Upper lobe of left lung (tissue), 6 donors: Measurements from ENCODE around the gene PLVAP. TPM values are rescaled to one million over a fixed set of nuclear protein-coding genes. Genes with fewer than 3 reads are reported as not detected.

Experiments used
- ATAC-seq, 2 donors: fragments of 200-7000 bp; cut with Tn5 transposase; one replicate each; pipeline ENCODE4 v1.9.1; 2022; ENCODE audit warnings: mild to moderate bottlenecking in 2 of 2, moderate library complexity in 2 of 2; ENCODE audit not compliant: low FRiP score in 2 of 2
- DNase-seq, 2 donors: peaks; one replicate each; pipeline ENCODE4 v3.0.0-alpha.2; 2019 to 2020
- H3K27ac ChIP-seq, 4 donors: fragments of 200-600 bp; sonication (generic); one replicate each; pipeline ENCODE4 v1.5.1; 2016 to 2019
- H3K27me3 ChIP-seq, 4 donors: fragments of 200-600 bp; sonication (generic); one replicate each; pipeline ENCODE4 v1.5.1; 2017 to 2019
- H3K36me3 ChIP-seq, 4 donors: fragments of 200-600 bp; sonication (generic); one replicate each; pipeline ENCODE4 v1.5.1; 2016 to 2019
- H3K4me1 ChIP-seq, 4 donors: fragments of 200-600 bp; sonication (generic); one replicate each; pipeline ENCODE4 v1.5.1; 2018 to 2019
- H3K4me3 ChIP-seq, 4 donors: fragments of 200-600 bp; sonication (generic); one replicate each; pipeline ENCODE4 v1.5.1; 2017 to 2019; ENCODE audit warnings: mild to moderate bottlenecking in 2 of 4, moderate library complexity in 1 of 4
- H3K9me3 ChIP-seq, 4 donors: fragments of 200-600 bp; sonication (generic); one replicate each; pipeline ENCODE4 v1.5.1; 2018 to 2019
- EP300 ChIP-seq, 4 donors: sonication (generic); formaldehyde crosslinking; IDR thresholded peaks; one replicate each; pipeline ENCODE4 v1.5.1; 2017; ENCODE audit warnings: antibody characterized with exemption in 4 of 4, control low read depth in 2 of 4
- POLR2A ChIP-seq, 4 donors: fragments of 450-650 bp; IDR thresholded peaks; one replicate each; pipeline ENCODE4 v1.5.1; 2016 to 2017; ENCODE audit warnings: antibody characterized with exemption in 4 of 4, mild to moderate bottlenecking in 2 of 4
- POLR2AphosphoS5 ChIP-seq, 2 donors: sonication (generic); formaldehyde crosslinking; IDR thresholded peaks; one replicate each; pipeline ENCODE4 v1.5.1; 2017; ENCODE audit warnings: antibody characterized with exemption in 2 of 2
- WGBS, 2 donors: methylation state at CpG; one replicate each; pipeline ENCODE4 v1.1.5; 2017 to 2018; 5-methylcytosine and 5-hydroxymethylcytosine counted together
- total RNA-seq, 6 donors: library from RNA; depleted of rRNA in 4 of 6; stranded (reverse); fragments of >200 nt in 4 of 6; gene quantifications; one replicate each; pipeline versions ENCODE4 v1.1.0 to v1.2.1, GENCODE V29; 2016 to 2021
- TF ChIP-seq, protein P1 (sequence below), 6 experiments: fragments of 450-650 bp in 4 of 6; fragments of 200-600 bp in 2 of 6; sonication (generic) in 2 of 6; IDR thresholded peaks; one replicate each; pipeline ENCODE4 v1.5.1; 2016 to 2019; ENCODE audit warnings: antibody characterized with exemption in 6 of 6
- donor health status: DM: no; HTN: no; CAD: no; lungs with moderate emphysema.
- donor health status: DM: no; HTN: yes; CAD: no; lungs with severe emphysema.

PLVAP gene
- total RNA-seq, 6 donors from 2014 or later: 1.0 to 103 (median 6.9) TPM

DNA sequence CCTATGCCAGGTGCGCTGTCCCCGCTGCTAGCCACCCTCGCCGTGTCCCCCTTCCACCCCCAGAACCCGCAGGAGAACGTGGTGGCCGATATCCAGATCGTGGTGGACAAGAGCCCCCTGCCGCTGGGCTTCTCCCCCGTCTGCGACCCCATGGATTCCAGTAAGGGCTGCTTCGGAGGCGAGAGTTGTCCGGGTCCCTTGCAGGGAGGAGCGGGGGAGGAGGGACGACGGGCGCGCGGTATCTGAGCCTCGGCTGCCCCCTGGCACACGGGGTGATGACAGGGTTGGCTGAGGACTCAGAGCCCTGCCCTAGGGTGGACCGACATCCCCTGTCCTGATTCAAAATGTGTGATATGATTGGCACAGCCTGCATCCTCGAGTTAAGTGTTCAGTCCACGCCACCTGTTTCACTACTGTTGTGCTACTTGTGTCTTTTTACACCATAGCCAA, 43.4 kb upstream of the PLVAP start:
- Histone ChIP-seq H3K27me3 (no peaks in the 10 kb centered on the region), H3K9me3 (no peaks in the 10 kb centered on the region), H3K4me1 (peaks cover 5 to 25% (median 11%) of the 10 kb centered on the region in 4 donors), H3K27ac (peak overlapping the region; percentile 68 to 93 (median 78)), H3K4me3 (peak overlapping the region; percentile 83 to 93 (median 90)), H3K36me3 (peaks cover 0 to 13% (median 8%) of the 10 kb centered on the region in 4 donors)
- TF ChIP-seq POLR2AphosphoS5 (IDR thresholded peaks at IDR 0.05): peak in 1 of 2 donors; percentile 29
- TF ChIP-seq EP300 (IDR thresholded peaks at IDR 0.05): no peak
- TF ChIP-seq, protein P1, sequence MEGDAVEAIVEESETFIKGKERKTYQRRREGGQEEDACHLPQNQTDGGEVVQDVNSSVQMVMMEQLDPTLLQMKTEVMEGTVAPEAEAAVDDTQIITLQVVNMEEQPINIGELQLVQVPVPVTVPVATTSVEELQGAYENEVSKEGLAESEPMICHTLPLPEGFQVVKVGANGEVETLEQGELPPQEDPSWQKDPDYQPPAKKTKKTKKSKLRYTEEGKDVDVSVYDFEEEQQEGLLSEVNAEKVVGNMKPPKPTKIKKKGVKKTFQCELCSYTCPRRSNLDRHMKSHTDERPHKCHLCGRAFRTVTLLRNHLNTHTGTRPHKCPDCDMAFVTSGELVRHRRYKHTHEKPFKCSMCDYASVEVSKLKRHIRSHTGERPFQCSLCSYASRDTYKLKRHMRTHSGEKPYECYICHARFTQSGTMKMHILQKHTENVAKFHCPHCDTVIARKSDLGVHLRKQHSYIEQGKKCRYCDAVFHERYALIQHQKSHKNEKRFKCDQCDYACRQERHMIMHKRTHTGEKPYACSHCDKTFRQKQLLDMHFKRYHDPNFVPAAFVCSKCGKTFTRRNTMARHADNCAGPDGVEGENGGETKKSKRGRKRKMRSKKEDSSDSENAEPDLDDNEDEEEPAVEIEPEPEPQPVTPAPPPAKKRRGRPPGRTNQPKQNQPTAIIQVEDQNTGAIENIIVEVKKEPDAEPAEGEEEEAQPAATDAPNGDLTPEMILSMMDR (IDR thresholded peaks at IDR 0.05): peak in 3 of 6 experiments; percentile 10 to 47 (median 30)
- TF ChIP-seq POLR2A (IDR thresholded peaks at IDR 0.05): no peak
- 8 to 45% methylated on average over 2 to 12 of the region's 25 CpGs for WGBS, 2 donors
- peak; percentile 37 to 54 for ATAC-seq
- DNase-seq: peak; percentile 44 to 82

DNA sequence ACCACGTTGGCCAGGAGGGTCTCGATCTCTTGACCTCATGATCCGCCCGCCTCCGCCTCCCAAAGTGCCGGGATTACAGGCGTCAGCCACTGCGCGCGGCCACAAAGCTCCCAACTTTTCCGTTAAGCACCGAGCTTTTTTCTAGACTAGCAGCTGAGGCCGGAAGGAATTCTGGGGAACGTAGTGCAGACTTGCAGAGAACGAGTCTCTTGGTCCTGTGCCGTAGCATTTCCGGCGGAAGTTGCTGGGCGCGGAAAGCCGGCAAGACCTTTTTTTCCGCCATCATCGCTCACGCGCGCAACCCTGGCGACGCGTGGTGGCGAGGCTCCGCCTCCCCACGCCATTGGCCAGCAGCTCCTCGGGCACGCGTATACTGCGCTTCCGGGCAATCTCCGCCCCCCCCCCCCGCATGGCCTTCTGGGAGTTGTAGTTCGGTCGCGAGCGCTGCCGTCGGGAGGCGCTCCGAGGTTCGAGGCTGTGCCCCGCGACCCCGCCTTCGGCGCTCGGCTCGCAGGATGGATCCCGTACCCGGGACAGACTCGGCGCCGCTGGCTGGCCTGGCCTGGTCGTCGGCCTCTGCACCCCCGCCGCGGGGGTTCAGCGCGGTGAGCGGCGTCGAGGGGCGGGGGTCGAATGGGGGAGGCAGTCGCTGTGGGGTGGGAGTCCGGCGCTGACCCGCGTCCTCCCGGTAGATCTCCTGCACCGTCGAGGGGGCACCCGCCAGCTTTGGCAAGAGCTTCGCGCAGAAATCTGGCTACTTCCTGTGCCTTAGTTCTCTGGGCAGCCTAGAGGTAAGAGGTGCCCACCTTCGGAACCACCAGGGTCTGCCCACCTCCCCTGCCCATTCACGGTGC, 42.7 kb upstream of the PLVAP start, which contains the start of gene MVB12A:
MVB12A (plus strand) TSS at position 427 of the 854 bp plus-strand sequence; CDS start at position 516, 89 bp downstream.
- peaks cover 0 to 13% (median 8%) of the 10 kb centered on the region in 4 donors for H3K36me3 ChIP-seq
- peak; percentile 98 to 100 for ATAC-seq

DNA sequence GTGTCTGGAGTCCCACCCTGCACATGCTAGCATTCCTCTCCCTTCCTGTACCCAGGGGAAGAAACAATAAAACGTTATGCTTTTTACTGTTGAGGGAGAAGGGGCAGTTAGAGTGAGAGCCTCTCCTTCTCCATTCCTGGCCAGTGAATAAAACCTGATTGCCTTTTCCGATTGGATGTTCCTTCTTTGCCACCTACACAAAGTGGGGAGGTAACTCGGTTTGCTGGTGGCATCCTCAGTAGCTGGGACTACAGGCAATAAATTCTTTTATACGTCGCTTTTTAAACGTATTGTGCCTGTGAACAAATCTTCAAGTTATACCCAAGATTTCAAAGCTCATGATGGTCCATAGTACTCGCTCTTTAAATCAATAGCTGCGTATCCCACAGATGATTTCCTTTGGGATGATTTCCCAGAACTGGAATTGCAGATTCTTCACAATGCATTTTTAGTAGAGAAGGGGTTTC, 42.0 kb upstream of the PLVAP start:
- 31 to 33% methylated on average over 8 of the region's 8 CpGs for WGBS, 2 donors
- no peak for ATAC-seq

More for the DNA sequence above, 42.7 kb upstream of the PLVAP start, which contains the start of gene MVB12A:
- Histone ChIP-seq H3K9me3 (no peaks in the 10 kb centered on the region), H3K4me3 (peak within 1 kb of the TSS; percentile 83 to 93 (median 90)), H3K4me1 (peaks cover 5 to 22% (median 11%) of the 10 kb centered on the region in 4 donors), H3K27ac (peak within 1 kb of the TSS; percentile 68 to 93 (median 78)), H3K27me3 (no peaks in the 10 kb centered on the region)
- 1% methylated on average over 24 to 46 of the region's 85 CpGs for WGBS, 2 donors
- DNase-seq: peak; percentile 97 to 99
- TF ChIP-seq EP300 (IDR thresholded peaks at IDR 0.05) (peak in 2 of 4 donors; percentile 46 to 61), POLR2AphosphoS5 (IDR thresholded peaks at IDR 0.05) (peak; percentile 86 to 92), POLR2A (IDR thresholded peaks at IDR 0.05) (peak in 2 of 4 donors; percentile 31 to 55)
- TF ChIP-seq, protein P1 (IDR thresholded peaks at IDR 0.05): no peak

DNA sequence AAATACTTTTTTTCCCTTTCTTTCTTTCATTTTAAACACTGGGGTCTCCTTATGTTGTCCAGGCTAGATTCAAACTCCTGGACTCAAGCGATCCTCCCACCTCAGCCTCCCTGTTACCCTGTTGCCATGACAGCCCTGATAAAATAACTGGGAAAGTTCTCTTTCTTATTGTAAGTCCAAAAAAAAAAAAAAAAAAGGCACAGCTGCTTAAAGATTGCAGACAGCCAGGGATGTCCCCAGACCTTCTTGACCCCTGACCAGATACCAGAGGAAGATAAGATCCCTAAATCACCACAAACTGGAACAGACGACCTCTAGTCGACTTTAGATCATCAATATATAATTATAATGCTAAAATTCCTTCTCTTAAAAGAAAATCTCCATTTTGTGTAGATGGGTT, 41.6 kb upstream of the PLVAP start:
- peak overlapping the region in 1 of 4 donors; percentile 83 for H3K4me3 ChIP-seq
- TF ChIP-seq POLR2A (IDR thresholded peaks at IDR 0.05): no peak
- TF ChIP-seq EP300 (IDR thresholded peaks at IDR 0.05): no peak
- no peak for TF ChIP-seq POLR2AphosphoS5 (IDR thresholded peaks at IDR 0.05)
- TF ChIP-seq, protein P1 (IDR thresholded peaks at IDR 0.05): no peak

More for the DNA sequence above, 42.0 kb upstream of the PLVAP start:
- Histone ChIP-seq H3K9me3 (no peaks in the 10 kb centered on the region), H3K27me3 (no peaks in the 10 kb centered on the region), H3K36me3 (peaks cover 0 to 13% (median 8%) of the 10 kb centered on the region in 4 donors), H3K4me3 (peak overlapping the region in 3 of 4 donors; percentile 83 to 93 (median 89)), H3K4me1 (peaks cover 5 to 18% (median 11%) of the 10 kb centered on the region in 4 donors), H3K27ac (peak overlapping the region; percentile 32 to 93 (median 78))
- DNase-seq: no peak
- no peak for TF ChIP-seq POLR2A (IDR thresholded peaks at IDR 0.05)
- TF ChIP-seq EP300 (IDR thresholded peaks at IDR 0.05): no peak

DNA sequence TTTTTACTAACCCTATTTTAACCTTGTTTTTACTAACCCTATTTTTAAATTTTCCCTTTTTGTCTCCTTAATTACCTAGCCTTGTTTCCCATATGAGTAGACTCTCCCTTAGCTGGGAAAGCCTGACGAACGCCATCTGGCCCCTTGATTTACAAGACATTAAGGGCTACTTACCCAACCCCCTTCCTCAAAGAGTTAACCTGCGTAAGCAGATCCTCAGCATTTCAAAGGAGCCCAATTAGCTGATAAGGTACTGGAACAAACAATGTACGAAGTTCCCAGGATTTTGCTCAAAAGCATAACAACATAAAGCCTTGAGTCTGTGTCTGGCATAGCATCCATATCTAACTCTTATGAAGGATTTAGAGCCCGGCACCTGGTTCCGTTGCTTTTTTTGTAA, 38.0 kb upstream of the PLVAP start:
- Histone ChIP-seq H3K4me1 (peaks cover 10 to 14% (median 13%) of the 10 kb centered on the region in 4 donors), H3K36me3 (peaks cover 0 to 4% (median 0%) of the 10 kb centered on the region in 4 donors), H3K9me3 (no peaks in the 10 kb centered on the region), H3K4me3 (no peak overlapping the region), H3K27me3 (no peaks in the 10 kb centered on the region), H3K27ac (peak overlapping the region in 2 of 4 donors; percentile 1 to 21)
- no peak for TF ChIP-seq POLR2A (IDR thresholded peaks at IDR 0.05)
- TF ChIP-seq, protein P1 (IDR thresholded peaks at IDR 0.05): no peak
- DNase-seq (no peak), ATAC-seq (no peak)
- WGBS, 2 donors: 61 to 71% methylated on average over 6 of the region's 6 CpGs

More for the DNA sequence above, 41.6 kb upstream of the PLVAP start:
- no peaks in the 10 kb centered on the region for H3K9me3 ChIP-seq
- peak overlapping the region in 2 of 4 donors; percentile 73 to 93 for H3K27ac ChIP-seq
- DNase-seq (no peak), ATAC-seq (no peak)
- peaks cover 7 to 22% (median 12%) of the 10 kb centered on the region in 4 donors for H3K4me1 ChIP-seq
- 65 to 68% methylated on average over 3 of the region's 3 CpGs for WGBS, 2 donors
- no peaks in the 10 kb centered on the region for H3K27me3 ChIP-seq
- H3K36me3 ChIP-seq: peaks cover 0 to 10% (median 5%) of the 10 kb centered on the region in 4 donors
